NCI-H128 (cell line): ENCODE data around the gene U2AF1L4.
A peak's percentile ranks its signal among the peaks of the same experiment; 100 is the strongest.
"Not testable (repeated sequence)": the region's sequence is repeated elsewhere in the genome, so short reads cannot be mapped to it uniquely, and the experiment has no call there.

Experiments
- DNase-seq: peaks from one replicate; lab custom pipeline; 2025; ENCODE audit not compliant: unreplicated experiment; lab: John Stamatoyannopoulos, UW

Gene U2AF1L4

DNA sequence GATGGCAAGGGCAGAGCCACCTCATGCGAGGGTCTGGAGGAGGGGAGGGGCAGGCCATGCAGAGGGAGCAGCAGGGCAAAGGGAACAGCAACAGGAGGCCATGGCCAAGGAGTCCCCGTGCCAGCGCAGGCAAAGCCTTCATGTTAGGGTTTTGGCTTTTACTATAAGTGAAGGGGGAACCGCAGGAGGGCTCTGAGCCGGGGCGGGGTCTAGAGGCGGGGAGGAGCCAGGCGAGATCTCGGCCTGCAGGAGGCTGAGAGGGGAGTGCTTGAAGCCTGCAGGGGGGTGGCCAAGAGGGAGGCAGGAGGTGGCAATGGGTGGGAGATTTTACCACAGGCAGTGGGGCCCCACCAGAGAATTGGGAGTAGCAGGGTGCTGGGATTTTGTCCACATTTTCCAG is 36.4 kb upstream of the U2AF1L4 start:
- DNase-seq, result no peak

GRCh38 chr19:35780717-35781116 is 35.5 kb upstream of the U2AF1L4 start:
- no peak for DNase-seq

DNA sequence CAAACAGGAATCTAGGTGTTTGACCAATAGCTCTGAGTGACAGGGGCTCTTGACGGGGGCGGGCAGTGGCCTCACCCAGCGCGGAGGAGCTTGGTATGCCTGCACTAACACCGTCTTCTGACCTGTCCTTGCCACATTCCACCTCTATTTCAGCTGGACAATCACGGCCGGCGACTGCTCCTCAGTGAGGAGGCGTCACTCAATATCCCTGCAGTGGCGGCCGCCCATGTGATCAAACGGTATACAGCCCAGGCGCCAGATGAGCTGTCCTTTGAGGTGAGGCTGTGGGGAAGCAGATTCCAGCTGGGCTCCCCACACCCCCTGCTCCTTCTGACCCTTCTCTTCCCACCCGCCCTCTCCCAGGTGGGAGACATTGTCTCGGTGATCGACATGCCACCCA is 34.8 kb upstream of the U2AF1L4 start:
- DNase-seq, result no peak

DNA sequence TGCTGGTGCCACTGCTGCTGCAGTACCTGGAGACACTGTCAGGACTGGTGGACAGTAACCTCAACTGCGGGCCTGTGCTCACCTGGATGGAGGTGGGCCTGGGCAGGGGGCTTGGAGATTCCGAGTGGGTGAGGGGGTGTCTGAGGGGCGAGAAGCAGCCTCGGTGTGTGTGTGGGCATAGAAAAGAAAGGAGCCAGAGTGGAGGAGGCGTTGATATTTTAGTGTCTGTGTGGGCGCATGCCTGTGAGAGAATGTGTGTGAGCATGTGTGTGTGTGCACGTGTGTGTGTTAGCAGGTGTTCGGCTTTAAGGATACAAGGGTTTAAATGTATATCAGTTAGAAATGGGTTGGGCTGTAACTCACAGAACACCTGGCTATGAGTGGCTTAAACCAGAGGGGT is 33.8 kb upstream of the U2AF1L4 start:
- no peak for DNase-seq

GRCh38 chr19:35777961-35778360 is 32.7 kb upstream of the U2AF1L4 start:
- no peak for DNase-seq

DNA sequence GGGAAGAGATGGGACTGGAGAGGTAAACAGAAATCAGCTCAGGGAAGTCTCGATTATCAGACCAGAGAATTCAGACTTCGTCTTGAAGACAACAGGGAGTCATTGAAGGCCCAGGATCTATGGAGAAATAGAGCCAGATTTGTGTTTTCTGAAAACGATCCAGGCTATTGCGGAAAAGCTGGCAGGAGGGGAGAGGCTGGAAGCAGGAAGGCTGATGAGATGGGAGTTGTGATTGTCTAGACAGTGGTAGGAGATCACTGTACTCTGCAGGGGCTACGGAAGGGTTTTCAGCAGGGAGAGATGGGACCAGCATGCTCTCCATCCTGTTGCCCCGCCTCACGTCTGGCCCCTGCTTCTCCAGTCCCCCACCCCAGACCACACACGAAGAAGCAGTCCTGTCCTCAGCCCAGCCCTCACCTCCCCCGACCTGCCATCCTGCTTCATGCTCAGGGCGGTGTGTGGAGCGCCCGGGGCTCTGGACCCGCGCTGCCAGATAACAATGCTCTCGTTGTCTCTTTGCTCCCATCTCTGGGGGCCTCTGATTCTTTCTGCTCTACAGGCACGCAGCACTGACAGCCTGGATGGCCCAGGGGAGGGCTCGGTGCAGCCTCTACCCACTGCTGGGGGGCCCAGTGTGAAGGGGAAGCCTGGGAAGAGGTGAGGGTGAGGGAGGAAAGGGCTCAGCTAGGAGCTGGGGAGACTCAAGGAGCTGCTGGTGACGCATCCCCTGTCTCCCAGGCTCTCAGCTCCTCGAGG is 32.0 kb upstream of the U2AF1L4 start:
- DNase-seq, result no peak

GRCh38 chr19:35776102-35776788 is 31.0 kb upstream of the U2AF1L4 start:
- DNase-seq, result no peak

GRCh38 chr19:35775298-35776101 is 30.3 kb upstream of the U2AF1L4 start, which contains the start of gene ARHGAP33:
TSS of gene ARHGAP33 (plus strand) at chr19:35775564. CDS start at chr19:35775659, 95 bp downstream.
- DNase-seq, result peak; percentile 99

- no peak for DNase-seq
Measured at GRCh38 chr19:35775046-35775297, 29.8 kb upstream of the U2AF1L4 start.

DNA sequence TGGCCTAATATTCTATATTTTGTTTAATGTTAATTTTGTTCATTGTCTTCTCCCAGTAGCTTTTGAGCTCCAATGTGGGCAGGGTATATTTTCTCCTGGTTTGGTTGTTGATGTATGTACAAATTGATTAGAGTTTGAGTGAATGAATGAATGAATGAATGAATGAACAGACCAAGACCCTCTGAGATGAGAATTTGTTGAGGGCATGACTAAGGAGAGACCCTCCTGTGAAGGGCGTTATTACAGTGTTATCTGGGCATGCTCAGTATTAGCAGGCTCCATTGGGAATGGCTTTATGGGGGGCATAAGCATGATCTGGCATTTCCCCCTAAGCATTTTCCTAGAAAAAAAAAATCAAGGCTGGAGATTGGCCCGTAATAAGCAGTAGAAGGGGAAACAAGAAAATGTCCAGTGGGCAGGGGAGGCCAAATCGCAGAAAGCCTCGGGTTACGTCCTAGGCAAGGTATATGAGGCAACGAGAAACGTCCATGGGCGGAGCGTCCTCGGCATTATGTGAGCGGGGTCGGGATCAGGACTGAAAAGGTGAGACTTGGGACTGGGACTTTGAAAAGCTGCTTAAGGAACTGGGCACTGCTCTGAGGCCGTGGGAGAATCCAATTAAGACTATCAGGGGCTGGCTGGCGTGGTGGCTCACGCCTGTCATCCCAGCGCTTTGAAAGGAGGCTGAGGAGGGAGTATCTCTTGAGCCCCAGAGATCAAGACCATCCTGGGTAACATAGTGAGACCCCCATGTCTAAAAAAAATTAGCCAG is 29.2 kb upstream of the U2AF1L4 start:
- no peak for DNase-seq

DNA sequence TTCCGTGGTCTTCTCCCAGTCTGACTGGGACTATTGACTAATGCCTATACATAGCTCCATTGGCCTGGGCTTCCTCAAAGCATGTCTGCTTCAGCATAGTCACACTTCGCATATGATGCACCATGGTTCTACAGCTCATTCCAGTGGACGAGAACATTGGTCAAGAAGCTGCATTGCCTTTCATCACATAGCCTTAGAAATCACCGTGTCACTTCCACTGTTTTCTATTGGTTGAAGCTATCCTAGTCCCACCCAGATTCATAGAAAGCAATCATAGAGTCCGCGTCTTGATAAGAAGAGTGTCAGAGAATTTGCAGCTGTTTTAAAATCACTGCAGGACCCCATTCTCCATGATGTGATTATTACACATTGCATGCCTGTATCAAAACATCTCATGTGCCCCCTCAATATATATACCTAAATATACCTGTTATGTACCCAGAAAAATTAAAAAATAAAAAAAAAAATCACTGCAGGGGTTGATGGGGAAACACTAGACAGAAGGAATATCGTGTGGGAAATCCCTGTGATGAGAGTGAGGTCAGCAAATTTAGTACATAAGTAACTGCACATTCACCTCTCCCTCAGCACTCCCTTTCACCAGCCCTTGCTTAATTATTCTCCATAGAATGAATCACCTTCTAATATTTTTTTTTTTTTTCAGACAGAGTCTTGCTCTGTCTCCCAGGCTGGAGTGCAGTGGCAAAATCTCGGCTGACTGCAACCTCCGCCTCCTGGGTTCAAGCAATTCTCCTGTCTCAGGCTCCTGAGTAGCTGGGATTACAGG is 28.0 kb upstream of the U2AF1L4 start:
- DNase-seq, result no peak

DNA sequence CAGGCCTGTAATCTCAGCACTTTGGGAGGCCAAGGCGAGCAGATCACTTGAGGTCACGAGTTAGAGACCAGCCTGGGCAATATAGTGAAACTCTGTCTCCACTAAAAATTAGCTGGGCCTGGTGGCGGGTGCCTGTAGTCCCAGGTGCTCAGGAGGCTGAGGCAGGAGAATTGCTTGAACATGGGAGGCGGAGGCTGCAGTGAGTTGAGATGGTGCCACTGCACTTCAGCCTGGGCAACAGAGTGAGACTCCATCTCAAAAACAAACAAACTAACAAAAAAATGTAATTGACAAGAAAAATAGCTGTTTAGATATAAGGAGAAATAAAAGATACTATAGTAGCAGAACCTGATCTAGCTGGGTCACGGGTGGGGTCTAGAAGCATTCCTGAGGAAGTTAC is 27.1 kb upstream of the U2AF1L4 start:
- not testable (repeated sequence) for DNase-seq

DNA sequence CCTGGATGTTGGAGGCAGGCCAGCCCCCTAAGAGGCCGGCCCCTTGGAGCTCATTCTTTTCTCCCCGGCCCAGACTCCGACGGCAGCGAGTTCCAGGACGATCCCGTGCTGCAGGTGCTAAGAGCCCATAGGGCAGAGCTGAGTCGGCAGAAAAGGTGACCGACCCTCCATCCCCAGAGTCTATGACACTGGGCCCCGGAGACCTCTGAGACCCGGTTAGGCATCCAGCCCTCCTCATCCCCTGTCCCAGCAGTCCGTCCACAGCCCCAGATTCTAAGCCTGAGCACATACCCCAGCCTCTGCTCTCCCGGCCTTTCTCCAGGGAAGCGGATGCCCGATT is 22.8 kb upstream of the U2AF1L4 start:
- no peak for DNase-seq

DNA sequence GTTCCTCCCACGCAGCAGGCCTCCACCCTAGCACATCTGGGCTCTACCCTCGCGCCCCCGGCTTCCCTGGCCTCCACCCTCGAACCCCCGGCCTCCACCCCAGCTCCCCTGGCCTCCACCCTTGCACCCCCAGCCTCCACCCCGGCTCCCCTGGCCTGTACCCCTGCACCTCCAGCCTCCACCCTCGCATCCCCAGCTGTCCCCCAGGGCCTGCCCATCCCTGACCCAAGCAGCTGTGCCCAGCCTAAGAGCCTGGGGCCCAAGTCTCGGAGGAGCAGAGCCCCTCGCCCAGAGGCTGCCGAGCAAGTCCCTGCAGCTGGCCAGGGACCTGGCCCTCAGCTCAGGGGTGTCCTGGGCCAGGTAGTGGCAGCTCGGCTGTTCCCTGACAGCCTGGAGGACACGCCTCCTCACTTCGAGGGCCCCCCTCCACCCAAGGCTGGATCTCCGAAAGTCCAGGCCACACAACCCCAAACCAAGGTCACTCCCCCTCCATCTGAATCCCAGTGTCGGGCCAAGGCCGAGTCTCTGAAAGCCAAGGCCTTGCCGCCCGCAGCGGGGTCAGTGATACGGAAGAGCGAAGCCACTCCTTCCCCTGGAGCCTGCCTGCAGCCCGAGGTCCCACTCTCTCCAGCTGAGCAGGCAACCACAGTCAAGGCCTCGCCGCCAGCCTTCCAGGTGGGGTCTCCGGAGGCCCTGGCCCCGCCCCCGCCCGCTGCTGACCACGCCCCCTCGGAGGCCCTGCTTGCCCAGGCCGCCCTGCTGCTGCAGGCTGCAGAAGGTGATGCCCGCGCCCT is 22.3 kb upstream of the U2AF1L4 start:
- DNase-seq, result no peak

DNA sequence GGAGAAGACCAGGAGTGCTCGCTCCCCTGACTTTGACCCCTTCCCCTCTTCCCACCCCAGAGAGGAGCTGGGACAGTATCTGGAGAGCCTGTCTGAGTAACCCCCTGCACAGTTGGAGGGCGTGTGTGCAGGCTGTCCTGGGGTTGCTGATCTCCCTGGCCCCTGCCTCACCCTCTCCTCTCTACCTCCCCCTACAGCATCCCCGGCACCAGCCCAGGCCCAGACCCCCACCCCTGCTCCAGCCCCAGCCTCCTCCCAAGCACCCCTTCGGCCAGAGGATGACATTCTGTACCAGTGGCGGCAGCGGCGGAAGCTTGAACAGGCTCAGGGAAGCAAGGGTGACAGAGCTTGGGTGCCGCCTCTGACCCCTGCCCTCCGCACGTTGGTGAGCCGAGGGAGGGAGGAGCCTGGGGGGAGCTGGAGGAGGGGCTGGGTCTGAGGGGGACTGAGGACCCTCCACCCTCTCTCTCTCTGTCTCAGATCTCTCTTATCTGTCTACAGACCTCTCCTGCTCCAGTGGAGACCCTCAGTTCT is 21.4 kb upstream of the U2AF1L4 start:
- DNase-seq, result no peak

DNA sequence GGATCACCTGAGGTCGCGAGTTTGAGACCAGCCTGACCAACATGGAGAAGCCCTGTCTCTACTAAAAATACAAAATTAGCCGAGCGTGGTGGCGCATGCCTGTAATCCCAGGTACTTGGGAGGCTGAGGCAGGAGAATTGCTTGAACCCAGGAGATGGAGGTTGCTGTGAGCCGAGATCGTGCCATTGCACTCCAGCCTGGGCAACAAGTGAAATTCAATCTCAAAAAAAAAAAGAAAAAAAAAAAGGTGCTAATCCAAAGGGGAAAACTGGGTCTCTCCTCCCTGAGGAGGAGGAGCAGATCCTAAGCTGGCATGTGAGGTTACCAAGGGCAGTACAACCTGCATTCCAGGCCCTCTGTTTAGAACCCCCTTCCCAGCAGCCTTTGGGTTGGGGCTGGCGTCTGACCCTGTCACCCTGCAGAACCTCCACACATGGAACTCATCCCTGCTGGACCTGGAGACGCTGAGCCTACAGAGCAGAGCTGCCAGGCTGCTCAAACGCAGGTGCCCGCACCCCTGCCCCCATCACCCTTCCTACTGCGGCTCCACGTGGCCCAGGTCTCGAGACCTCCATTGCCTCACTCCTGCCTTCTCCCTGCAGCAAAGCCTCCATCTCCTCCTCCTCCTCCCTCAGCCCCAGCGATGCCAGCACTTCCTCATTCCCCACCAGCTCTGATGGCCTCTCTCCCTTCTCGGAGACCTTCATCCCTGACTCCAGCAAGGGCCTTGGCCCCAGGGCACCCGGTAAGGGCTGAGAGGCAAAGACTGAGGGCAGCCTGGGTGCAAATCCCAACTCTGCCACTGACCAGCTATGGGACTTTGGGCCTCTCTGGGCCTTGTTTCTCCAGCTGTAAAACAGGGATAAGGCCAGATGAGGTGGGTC is 19.5 kb upstream of the U2AF1L4 start:
- no peak for DNase-seq

GRCh38 chr19:35760711-35761349 is 15.6 kb upstream of the U2AF1L4 start:
- no peak for DNase-seq

DNA sequence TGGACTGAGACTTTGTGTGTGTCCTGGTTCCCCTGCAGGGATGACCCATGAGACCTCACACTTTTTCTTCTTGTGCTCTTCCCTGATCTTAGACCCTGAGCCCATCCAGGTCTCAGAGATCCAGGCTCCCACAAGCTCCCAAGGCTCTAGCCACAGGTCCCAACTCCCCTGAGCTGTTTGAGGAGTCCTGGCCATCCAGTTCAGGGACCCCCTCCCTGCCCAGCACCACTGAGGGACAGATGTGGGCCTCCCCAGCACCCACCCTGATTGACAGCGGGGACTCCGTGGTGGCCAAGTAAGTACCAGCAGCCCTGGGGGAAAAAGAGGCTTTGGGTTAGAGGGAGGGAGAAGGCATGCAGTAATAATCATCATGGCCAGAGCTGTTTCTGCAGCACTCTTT is 14.5 kb upstream of the U2AF1L4 start:
- DNase-seq, result no peak
